ENCODE data around the gene MAD1L1.

The MAD1L1 gene

DNA sequence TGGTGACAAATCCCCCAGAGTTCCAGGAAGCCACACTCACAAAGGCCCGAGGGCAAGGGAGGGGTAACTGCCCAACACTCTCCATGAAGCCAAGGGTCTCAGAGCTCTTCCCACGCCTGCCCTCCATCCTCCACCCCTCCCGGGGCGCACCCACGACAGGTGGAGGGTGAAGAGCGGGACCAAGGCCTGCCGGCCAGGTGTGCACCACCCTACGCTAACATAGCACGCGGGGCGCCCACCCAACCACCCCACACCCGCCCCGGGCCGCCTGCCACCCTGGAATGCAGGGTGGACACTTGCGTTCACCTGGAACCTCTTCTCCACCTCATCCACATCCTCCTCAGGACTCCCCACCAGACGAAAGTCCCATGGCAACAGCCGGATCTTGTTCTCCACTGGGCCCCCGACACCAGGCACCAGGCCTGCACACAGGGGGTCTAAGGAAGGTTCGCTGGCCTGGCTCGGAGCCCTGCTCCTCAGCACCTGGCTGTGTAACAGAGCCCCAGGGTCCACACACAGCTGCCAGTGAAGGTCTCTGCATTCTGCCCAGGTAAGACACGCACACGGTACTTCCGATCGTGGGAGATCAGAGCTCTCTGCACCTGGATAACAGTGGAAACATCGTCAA is 32.7 kb downstream of the MAD1L1 start:
- no peak for TF ChIP-seq CTCF (IDR thresholded peaks at IDR 0.05; ENCODE audit: borderline replicate concordance, insufficient read depth, low read depth, low read length)

DNA sequence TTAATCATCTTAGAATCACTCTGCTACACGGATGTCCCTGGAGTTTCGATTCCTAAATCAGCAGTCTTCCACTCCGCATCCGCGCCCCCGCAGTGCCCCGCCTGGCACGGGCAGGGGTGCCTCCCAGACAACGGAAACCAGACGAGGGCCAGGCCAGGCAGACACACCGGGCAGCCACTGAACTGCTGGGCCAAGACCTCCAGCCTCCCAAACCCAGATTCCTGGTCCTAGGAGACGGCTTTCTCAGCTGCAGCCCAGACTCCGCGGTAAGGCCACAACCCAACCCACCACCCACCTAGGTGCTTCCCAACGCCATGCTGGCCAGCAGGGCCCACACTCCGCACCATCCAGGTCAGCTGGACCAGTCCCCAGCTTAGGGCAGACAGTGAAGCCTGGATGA is 33.2 kb downstream of the MAD1L1 start:
- TF ChIP-seq CTCF (IDR thresholded peaks at IDR 0.05; ENCODE audit: borderline replicate concordance, insufficient read depth, low read depth, low read length): no peak

More for the DNA sequence above, 32.7 kb downstream of the MAD1L1 start:
- H3K4me3 ChIP-seq (ENCODE audit: low read depth, low read length): no peak overlapping the region

DNA sequence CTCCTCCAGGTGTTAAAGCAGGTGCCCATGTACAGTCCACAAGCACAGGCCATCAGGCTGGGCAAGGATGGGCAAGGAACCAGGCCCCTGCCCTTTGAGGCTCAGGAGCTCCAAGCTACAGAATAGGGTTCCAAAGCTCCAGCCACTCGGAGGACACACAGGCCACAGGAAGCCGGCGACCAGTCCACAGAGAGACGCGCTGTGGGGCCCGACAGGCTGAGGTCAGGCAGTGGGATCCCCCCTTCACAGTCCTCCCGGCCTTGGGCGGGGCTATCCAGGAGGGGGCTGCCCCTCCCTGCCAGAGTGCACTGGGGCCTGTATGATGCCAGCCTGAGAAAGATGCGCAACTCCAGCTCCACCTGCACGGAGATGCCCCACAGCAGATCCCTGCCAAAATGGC is 34.0 kb downstream of the MAD1L1 start:
- H3K4me3 ChIP-seq (ENCODE audit: low read depth, low read length): no peak overlapping the region
- TF ChIP-seq CTCF (IDR thresholded peaks at IDR 0.05; ENCODE audit: borderline replicate concordance, insufficient read depth, low read depth, low read length): no peak

More for the DNA sequence above, 33.2 kb downstream of the MAD1L1 start:
- H3K4me3 ChIP-seq (ENCODE audit: low read depth, low read length): no peak overlapping the region

DNA sequence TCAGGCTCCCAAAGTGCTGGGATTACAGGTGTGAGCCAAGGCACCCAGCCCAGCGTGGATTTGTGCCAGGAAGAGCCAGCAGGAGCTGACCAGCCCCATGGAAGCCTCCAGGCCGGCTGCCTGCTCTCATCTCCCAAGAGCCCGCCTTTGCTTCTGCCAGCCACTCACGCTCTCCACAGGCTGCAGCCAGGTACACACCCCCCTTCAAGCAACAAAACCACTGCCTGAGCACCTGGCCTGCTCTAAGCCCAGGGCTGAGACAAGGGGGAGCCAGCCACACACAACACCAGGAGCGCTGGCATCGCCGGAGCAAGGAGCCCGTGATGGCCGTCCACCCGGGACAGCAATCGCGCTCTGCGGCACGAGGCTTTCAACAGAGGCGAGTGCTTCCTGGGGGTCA is 34.5 kb downstream of the MAD1L1 start:
- TF ChIP-seq CTCF (IDR thresholded peaks at IDR 0.05; ENCODE audit: borderline replicate concordance, insufficient read depth, low read depth, low read length): no peak
- no peak overlapping the region for H3K4me3 ChIP-seq (ENCODE audit: low read depth, low read length)

GRCh38 chr7:2197436-2198155 is 35.1 kb downstream of the MAD1L1 start:
- H3K4me3 ChIP-seq (ENCODE audit: low read depth, low read length): no peak overlapping the region
- TF ChIP-seq CTCF (IDR thresholded peaks at IDR 0.05; ENCODE audit: borderline replicate concordance, insufficient read depth, low read depth, low read length): no peak

- no peak for TF ChIP-seq CTCF (IDR thresholded peaks at IDR 0.05; ENCODE audit: borderline replicate concordance, insufficient read depth, low read depth, low read length)
These were observed 36.1 kb downstream of the MAD1L1 start for GRCh38 chr7:2196381-2197378.

More at GRCh38 chr7:2196381-2197378, 36.1 kb downstream of the MAD1L1 start:
- no peak overlapping the region for H3K4me3 ChIP-seq (ENCODE audit: low read depth, low read length)
